Astrocyte (in vitro differentiated cells and primary cell): Measurements from ENCODE around the gene CADM1. TPM values are rescaled to one million over a fixed set of nuclear protein-coding genes. Genes with fewer than 3 reads are reported as not detected.

Source experiments
- DNase-seq: peaks from one replicate; pipeline ENCODE4 v3.0.0-alpha.2; 2010; ENCODE audit warnings: low read depth
- FAIRE-seq: peaks from 2 replicates; lab custom pipeline; 2011; peaks lifted over from hg19 to GRCh38; lab: Jason Lieb, UNC
- H2AFZ ChIP-seq: 2 replicates; pipeline ENCODE4 v1.6.0; 2012; ENCODE audit warnings: low read depth, low read length, inconsistent platforms
- H3K27ac ChIP-seq: 2 replicates; pipeline ENCODE4 v1.5.1; 2011; ENCODE audit warnings: low read depth, low read length, inconsistent platforms
- H3K27me3 ChIP-seq: 2 replicates; pipeline ENCODE4 v1.6.0; 2011; ENCODE audit warnings: low read length, inconsistent platforms; ENCODE audit not compliant: insufficient read depth
- H3K36me3 ChIP-seq: 2 replicates; pipeline ENCODE4 v1.5.1; 2011; ENCODE audit warnings: low read length, inconsistent platforms; ENCODE audit not compliant: insufficient read depth
- H3K4me1 ChIP-seq: 2 replicates; pipeline ENCODE4 v1.5.1; 2011; ENCODE audit warnings: low read length, inconsistent platforms; ENCODE audit not compliant: insufficient read depth
- H3K4me2 ChIP-seq: 2 replicates; pipeline ENCODE4 v1.6.0; 2012; ENCODE audit warnings: low read length, inconsistent platforms
- H3K4me3 ChIP-seq: 2 replicates; pipeline ENCODE4 v1.5.1; 2011; ENCODE audit warnings: low read depth, mild to moderate bottlenecking, low read length, inconsistent platforms; ENCODE audit not compliant: insufficient read depth
- H3K79me2 ChIP-seq: 2 replicates; pipeline ENCODE4 v1.6.0; 2012; ENCODE audit warnings: mild to moderate bottlenecking, low read length, inconsistent platforms; ENCODE audit not compliant: insufficient read depth
- H3K9ac ChIP-seq: 2 replicates; pipeline ENCODE4 v1.6.0; 2012; ENCODE audit warnings: mild to moderate bottlenecking, low read length, inconsistent platforms
- H3K9me3 ChIP-seq: 2 replicates; pipeline ENCODE4 v1.5.1; 2012; ENCODE audit warnings: low read depth, mild to moderate bottlenecking, low read length, inconsistent platforms; ENCODE audit not compliant: insufficient read depth
- H4K20me1 ChIP-seq: 2 replicates; pipeline ENCODE4 v1.6.0; 2012; ENCODE audit warnings: low read length, inconsistent platforms; ENCODE audit not compliant: insufficient read depth
- H3K27ac Mint-ChIP-seq: one replicate; pipeline ENCODE4 v1.8.0; 2021; ENCODE audit warnings: mild to moderate bottlenecking, mixed read lengths; ENCODE audit not compliant: unreplicated experiment
- H3K27me3 Mint-ChIP-seq: one replicate; pipeline ENCODE4 v1.8.0; 2021; ENCODE audit warnings: low read depth, mixed read lengths; ENCODE audit not compliant: unreplicated experiment
- H3K36me3 Mint-ChIP-seq: one replicate; pipeline ENCODE4 v1.8.0; 2021; ENCODE audit warnings: low read depth, mixed read lengths; ENCODE audit not compliant: unreplicated experiment
- H3K4me1 Mint-ChIP-seq: one replicate; pipeline ENCODE4 v1.8.0; 2021; ENCODE audit warnings: low read depth, mixed read lengths; ENCODE audit not compliant: unreplicated experiment
- H3K4me3 Mint-ChIP-seq: one replicate; pipeline ENCODE4 v1.8.0; 2021; ENCODE audit warnings: mild to moderate bottlenecking, moderate library complexity, mixed read lengths; ENCODE audit not compliant: unreplicated experiment
- H3K9me3 Mint-ChIP-seq: one replicate; pipeline ENCODE4 v1.8.0; 2021; ENCODE audit warnings: mild to moderate bottlenecking, mixed read lengths; ENCODE audit not compliant: unreplicated experiment
- EZH2 ChIP-seq: IDR thresholded peaks from 2 replicates; pipeline ENCODE4 v1.6.1; 2012; ENCODE audit warnings: mild to moderate bottlenecking, low read length, inconsistent platforms; ENCODE audit not compliant: insufficient read depth
- total RNA-seq: library from RNA; stranded (reverse); gene quantifications from 2 replicates; pipeline ENCODE4 v1.2.1, GENCODE V29; 2021
- TF ChIP-seq, protein P1 (sequence below): IDR thresholded peaks from 2 replicates; pipeline ENCODE4 v1.5.1; 2011; ENCODE audit warnings: low read depth, mild to moderate bottlenecking, inconsistent platforms, low read length, moderate library complexity; ENCODE audit not compliant: insufficient read depth

Gene CADM1
- total RNA-seq, 1 donor from 2014 or later = 414 TPM

DNA sequence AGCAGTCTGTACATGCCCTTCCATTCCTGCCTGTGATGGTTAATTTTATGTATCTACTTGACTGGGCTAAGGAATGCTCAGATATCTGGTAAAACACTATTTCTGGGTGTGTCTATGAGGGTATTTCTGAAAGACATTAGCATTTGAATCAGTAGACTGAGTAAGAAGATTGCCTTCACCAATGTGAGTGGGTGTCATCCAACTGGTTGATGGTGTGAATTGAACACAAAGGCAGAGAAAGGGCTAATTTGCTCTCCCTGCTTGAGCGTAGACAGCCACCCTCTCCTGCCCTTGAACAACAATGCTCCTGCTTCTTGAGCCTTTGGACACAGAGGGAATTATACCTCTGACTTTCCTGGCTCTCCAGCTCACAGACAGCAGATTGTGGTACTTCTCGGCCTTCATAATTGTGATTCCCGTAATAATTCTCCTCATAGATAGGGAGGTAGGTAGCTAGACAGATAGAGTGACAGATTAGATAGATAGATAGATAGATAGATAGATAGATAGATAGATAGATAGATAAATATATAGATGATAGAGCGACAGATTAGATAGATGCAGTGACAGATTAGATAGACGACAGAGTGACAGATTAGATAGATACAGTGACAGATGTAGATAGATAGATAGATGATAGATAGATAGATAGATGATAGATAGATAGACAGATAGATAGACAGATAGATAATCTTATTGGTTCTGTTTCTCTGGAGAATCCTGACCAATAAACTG lies 370.6 kb downstream of the CADM1 start:
- Mint-ChIP-seq H3K4me3 (no peak overlapping the region), H3K4me1 (no peaks in the 10 kb centered on the region), H3K27me3 (peaks cover 37% of the 10 kb centered on the region), H3K9me3 (no peaks in the 10 kb centered on the region), H3K36me3 (no peaks in the 10 kb centered on the region), H3K27ac (no peak overlapping the region)
- H3K27ac ChIP-seq = no peak overlapping the region
- TF ChIP-seq, protein P1, sequence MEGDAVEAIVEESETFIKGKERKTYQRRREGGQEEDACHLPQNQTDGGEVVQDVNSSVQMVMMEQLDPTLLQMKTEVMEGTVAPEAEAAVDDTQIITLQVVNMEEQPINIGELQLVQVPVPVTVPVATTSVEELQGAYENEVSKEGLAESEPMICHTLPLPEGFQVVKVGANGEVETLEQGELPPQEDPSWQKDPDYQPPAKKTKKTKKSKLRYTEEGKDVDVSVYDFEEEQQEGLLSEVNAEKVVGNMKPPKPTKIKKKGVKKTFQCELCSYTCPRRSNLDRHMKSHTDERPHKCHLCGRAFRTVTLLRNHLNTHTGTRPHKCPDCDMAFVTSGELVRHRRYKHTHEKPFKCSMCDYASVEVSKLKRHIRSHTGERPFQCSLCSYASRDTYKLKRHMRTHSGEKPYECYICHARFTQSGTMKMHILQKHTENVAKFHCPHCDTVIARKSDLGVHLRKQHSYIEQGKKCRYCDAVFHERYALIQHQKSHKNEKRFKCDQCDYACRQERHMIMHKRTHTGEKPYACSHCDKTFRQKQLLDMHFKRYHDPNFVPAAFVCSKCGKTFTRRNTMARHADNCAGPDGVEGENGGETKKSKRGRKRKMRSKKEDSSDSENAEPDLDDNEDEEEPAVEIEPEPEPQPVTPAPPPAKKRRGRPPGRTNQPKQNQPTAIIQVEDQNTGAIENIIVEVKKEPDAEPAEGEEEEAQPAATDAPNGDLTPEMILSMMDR = no peak
- TF ChIP-seq EZH2 = no peak
- H3K27me3 ChIP-seq = no peaks in the 10 kb centered on the region
- H3K4me3 ChIP-seq = no peak overlapping the region
- H3K79me2 ChIP-seq = no peaks in the 10 kb centered on the region
- H3K36me3 ChIP-seq = no peaks in the 10 kb centered on the region
- no peaks in the 10 kb centered on the region for H3K9me3 ChIP-seq
- no peaks in the 10 kb centered on the region for H3K4me1 ChIP-seq
- no peak for DNase-seq
- no peaks in the 10 kb centered on the region for H4K20me1 ChIP-seq
- no peak overlapping the region for H3K4me2 ChIP-seq
- no peak overlapping the region for H2AFZ ChIP-seq
- no peak for FAIRE-seq
- no peak overlapping the region for H3K9ac ChIP-seq

DNA sequence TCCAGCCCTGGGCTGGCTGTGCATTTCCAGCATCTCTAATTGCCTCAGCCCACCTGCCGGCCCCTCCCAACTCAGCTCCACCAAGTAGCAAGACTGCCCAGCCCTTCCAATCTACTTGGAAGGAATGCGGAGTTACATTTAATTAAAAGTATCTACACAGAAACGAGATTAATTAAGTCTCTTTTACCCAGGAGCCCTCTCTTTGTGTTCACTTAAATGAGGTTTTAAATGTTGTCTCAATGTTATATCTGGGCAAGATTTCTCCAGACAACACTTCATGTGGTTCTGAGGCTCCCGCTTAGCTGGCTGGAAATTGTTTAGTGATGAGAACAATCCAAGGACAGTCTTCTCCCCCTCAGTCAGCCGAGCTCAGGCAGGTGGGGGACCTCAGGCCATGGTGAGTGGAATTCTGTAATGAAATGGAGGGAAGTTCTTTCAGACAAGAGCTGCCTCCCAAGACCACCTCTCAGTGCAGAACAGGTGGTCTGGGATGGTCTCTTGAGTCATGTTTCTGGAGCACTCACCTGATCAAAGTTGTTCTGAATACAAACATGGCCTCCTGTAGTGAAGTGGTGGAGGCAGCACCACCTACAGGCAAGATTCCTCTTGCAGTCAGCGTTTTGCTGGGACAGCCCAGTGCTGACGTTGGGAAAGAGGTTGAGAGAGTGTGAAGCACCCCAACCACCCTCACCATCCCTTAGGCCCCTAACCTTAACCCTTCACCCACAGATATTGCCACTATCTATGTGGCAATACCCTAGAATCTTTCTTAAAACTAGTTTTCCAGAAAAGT lies 371.6 kb downstream of the CADM1 start:
- Histone ChIP-seq H3K4me3 (no peak overlapping the region), H3K9ac (no peak overlapping the region), H3K27ac (no peak overlapping the region), H3K4me2 (no peak overlapping the region), H2AFZ (no peak overlapping the region), H3K4me1 (no peaks in the 10 kb centered on the region), H3K36me3 (no peaks in the 10 kb centered on the region), H3K27me3 (no peaks in the 10 kb centered on the region), H3K79me2 (no peaks in the 10 kb centered on the region), H4K20me1 (no peaks in the 10 kb centered on the region), H3K9me3 (no peaks in the 10 kb centered on the region)
- H3K4me1 Mint-ChIP-seq = no peaks in the 10 kb centered on the region
- H3K36me3 Mint-ChIP-seq = no peaks in the 10 kb centered on the region
- no peak overlapping the region for H3K4me3 Mint-ChIP-seq
- H3K27me3 Mint-ChIP-seq = peaks cover 31% of the 10 kb centered on the region
- no peaks in the 10 kb centered on the region for H3K9me3 Mint-ChIP-seq
- TF ChIP-seq EZH2 = no peak
- TF ChIP-seq, protein P1 = no peak
- no peak for DNase-seq
- no peak overlapping the region for H3K27ac Mint-ChIP-seq
- FAIRE-seq = no peak
